ENCODE results near the gene EFL1.
A peak's percentile ranks its signal among the peaks of the same experiment; 100 is the strongest.
"Not testable (repeated sequence)": the region's sequence is repeated elsewhere in the genome, so short reads cannot be mapped to it uniquely, and the experiment has no call there.

EFL1 gene

DNA sequence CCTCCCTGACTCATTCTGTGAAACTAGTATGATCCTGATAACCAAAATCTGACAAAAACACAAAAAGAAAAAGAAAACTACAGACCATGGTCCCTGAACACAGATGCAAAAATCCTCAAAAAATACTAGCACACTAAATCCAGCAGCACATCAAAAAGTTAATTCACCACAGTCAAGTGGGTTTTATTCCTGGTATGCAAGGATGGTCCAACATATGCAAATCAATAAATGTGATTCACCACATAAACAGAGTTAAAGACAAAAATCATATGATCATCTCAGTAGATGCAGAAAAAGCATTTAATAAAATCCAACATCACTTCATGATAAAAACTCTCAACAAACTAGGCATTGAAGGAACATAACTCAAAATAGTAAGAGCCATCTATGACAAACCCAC, 12.9 kb upstream of the EFL1 start:
- no peak for DNase-seq

DNA sequence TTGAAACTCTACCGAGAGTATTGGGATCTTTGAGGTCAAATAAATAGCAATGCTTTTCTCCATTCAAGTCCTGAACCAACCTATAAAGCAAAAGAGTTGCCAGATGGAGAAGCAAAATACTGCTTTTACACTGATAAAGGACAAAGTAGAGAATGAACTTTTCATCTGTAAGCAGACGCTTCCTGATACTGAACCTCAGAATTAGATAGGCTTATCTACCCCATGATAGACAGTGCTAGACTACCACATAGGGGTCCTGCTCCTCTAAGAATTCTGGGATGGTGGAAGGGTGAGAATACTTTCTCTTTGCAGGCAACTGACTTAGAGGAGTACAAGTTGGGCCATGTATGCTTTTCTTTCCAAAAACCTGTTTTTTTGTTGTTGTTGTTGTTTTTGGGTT, 9.6 kb upstream of the EFL1 start:
- no peak for DNase-seq

DNA sequence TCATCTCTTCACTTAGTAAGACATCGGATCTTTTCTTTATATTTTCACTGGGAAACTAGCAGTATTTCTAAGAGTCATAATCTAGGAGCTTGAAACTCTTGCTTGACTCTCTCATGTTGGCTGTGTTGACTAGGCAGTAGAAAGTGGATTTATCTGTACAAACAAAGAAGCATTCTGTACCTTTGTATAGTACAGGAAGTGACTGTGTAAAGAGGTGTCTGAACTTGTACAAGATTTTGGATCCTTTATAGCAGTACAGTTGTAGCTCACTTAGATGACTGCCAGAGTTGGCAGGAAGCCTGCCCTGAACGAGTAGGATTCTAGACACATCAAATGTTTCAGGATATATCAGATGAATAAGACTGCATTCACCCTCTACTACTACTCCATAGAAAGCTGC, 5.9 kb upstream of the EFL1 start:
- not testable (repeated sequence) for DNase-seq

DNA sequence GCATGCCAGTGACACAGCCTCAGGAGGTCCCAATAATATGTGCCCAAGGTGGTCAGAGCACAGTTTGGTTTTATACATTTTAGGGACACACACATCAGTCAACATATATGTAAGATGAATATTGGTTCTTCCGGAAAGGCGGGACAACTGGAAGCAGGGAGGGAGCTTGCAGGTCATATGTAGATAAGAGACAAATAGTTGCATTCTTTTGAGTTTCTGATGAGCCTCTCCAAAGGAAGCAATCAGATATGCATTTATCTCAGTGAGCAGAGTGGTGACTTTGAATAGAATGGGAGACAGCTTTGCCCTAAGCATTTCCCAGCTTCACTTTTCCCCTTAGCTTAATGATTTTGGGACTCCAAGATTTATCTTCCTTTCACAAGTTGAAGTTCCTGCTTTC, 4.6 kb upstream of the EFL1 start:
- not testable (repeated sequence) for DNase-seq

DNA sequence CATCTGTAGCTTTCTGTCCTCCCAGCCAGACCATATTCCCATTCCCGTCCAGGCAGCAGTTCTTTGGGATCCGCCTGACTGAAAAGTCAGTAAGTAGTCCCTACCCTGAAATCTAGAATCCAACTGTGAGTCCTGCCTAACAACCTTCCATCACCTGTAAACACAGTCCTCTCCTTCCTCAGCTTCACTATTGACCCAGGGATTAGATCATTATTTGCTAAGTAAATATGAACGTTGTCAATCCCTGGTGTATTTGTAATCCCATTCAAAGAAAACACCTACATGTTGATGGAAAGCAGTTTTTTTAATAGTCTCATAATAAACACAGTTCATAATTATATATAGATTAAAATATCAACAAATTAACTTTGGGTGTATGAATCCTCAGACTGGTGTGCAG, 816 bp upstream of the EFL1 start:
- no peak for DNase-seq

DNA sequence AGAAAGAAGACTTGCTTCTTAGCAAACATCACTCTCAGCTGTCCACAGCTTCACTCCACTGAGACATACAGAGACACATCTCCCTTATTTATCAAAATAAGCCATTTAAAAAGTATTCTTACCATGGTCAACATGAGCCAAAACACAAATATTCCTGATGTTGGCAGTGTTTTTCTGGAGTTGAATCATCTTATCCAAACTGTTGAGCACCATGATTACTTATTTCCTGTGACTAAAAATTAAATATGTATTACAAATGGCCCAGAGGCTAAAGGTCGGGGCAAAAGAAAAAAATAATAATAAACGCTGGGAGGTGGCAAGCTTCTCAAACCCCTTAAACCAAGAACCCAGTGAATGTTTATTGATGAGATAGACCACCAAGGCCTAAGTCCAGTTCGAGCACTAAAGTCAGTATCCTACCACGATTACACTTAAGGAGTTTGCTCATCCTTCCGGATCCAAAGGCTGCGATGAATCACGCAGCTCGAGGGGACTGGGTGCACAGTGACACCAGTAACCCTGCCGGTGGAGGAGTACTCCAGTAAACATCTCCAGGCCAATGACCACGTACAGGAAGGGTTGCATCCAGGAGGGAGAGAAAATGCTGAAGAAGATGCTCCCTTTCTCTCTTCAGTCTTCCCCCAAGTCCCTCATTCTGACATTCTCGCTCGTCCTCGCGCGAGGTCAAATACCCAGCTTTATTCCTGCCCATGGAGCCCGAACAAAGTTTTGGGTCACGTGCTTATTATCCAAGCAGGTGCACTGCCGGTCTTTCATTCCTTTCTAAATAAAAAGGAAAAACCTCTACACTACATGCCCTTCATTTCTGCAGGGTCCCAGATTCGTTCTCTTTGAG, 740 bp downstream of the EFL1 start:
- peak; percentile 54 to 67 for DNase-seq

DNA sequence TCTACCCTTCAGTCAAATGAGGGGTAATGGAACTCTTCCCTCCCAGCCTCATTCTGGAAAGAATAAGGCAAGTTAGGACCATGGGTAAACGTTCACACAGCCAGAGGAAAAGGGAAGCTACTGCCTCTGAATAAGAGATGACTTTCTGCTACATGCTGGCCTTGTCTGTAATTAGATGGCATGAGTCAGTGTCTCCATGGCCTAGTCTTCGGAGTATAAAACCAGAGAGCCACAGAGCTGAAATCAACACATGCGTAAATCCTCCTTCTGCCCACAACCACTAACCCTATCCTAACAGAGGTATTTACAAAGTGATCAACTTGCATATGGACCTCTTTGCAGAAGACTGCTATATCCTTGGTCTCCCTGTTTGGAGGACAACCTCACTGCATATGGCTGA, 14.3 kb downstream of the EFL1 start:
- DNase-seq: not testable (repeated sequence)

DNA sequence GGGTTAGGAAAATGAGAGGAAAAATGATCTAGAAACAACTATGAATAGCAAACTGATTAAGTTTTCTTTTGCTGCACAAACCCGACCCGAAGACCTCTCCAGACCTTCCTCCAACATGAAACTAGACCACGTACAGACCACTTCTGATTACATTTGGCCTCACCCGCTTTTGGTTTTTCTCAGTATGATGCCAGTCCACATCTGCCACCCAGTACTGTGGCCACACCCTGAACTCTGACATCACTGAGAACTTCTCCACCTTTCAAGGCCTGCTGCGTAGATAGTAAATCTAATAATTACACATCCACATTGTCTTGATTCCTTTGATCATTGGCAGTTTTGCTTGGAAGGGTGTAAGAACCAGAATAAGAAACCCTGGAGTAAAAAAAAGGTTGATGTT, 16.6 kb downstream of the EFL1 start:
- not testable (repeated sequence) for DNase-seq

DNA sequence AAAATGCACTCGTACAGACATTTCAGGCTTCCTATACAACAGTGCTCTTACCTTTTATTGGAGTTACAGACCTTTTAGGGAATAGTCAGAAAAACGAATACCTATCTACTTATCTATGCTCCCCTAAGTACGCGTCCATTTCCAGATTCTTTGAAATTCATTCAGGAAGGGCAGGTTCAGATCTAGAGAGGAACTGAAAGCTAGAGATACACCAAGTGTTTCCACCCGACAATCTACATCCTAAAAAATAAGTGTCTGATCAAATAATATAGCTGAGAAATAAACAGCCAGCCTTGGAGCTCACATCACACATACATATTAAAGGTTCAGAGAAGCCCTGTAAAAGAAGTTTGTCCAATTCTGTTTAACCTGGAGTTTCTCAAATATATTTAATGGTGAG, 18.9 kb downstream of the EFL1 start:
- not testable (repeated sequence) for DNase-seq

DNA sequence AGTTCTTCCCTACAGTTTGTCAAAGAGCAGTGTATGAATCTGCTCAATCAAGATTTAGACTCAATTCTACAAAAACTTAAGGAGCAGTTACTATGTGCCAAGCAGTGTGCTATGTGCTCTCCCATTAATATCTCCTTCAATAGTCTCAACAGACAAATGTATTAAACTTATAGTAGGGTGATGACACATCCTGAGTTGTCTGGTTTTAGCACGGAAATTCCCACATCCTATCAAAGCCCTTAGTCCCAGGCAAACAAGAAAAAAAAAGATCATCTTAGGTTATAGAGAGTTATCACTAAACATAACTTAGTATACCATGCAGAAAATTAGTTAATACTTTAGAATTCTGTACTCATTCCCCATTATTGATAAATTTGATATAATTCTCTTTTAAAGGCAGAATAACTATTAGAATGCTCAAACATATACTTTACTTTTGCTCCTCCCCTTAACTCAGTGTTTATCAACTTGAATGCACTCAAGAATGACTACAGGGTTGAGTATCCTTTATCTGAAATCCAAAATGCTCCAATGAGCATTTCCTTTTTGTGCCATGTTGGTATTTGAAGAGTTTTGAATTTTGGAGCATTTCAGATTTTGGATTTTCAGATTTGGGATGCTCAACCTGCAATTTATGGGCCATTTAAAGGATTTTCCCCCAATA, 20.6 kb downstream of the EFL1 start:
- DNase-seq: not testable (repeated sequence)

DNA sequence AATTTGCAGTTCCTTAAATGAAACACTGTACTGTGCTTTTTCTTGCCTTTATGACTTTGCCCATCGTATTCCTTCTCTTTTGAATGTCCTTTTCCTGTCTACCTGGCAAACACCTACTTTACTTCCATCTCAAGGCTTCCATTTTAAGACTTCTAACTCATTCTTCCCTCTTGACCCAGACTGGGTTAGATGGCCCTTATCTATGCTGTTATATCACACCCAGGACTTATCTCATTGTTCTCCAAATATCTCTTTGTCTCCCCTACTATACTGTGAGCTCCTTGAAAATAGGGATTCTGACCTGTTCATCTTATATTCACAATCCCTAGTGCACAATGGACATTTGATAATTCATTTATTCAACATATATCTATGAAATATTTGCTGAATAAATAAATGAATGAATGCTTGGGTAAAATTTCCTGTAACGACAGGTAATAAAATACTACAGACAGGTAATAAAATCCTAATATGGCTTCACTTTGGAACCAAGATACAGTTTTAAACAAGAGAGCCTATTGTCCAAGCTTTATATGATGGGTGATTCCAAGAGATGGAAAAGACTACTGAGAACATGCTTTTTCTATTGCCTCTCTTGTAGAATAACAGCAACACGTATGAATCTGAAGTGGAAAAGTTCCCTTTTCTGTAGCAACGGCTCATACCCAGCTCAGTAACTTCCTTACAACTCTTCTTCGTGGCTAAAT, 22.7 kb downstream of the EFL1 start:
- DNase-seq: no peak

DNA sequence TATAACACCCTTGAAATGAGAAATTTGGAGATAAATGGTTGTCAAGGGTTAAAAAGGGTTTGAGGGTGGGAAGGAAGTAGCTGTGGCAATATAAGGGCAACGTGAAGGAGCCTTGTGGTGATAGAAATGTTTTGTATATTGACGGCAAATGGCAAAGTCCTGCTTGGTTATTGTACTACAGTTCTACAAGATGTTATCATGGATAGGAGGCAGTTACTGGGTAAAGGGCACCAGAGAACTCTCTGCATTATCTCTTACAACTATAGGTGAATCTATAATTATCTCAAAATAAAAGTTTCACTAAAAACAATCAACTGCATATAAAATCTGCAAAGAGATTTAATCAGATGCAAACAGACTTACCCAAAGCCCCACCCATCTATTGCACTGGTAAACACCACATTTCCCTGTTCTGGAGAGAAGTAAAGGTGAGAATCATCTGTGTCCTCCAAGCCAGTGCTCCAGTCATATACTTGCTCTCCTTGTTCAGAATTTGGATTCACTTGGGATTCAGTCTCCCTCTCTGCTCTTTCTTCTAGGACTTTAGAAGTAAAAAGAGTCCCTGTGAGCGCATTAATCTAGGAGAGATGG, 24.5 kb downstream of the EFL1 start:
- DNase-seq: not testable (repeated sequence)

DNA sequence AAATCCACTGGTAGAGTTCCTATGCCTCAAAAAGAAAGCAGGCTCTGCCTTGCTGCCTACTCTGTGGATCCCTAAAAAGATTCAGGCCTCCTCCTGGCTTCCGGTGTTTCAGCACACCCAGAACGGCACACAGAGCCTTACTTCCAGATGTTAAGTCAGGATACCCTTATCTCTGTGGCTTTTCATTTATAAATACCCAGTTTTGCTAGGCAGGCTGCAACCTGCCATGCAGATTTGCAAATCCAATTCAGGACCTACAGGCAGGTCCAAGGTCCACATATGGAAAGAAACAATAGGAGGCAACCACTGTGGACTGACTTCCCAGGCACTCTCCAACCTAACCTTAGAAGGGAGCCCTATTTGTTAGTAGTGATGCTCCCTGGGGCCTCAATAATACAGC, 30.7 kb downstream of the EFL1 start:
- no peak for DNase-seq

DNA sequence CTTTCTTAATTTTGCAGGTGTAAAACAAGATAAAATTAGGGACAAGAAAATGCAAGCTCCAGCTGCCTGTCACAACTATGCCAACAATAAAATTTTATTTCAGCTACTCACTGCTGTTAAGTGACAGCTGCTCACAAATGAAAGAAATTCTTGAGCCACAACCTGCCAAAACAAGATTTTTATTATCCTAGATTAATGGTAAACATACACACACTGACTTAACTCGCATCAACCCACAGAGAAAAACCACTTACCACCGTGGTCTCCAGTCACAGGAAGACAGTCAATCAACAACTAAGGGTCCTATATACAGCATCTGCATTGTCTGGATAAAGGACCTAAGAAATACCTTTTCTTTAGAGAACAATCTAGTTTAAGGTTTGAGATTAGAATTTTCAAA, 31.3 kb downstream of the EFL1 start:
- DNase-seq: no peak

DNA sequence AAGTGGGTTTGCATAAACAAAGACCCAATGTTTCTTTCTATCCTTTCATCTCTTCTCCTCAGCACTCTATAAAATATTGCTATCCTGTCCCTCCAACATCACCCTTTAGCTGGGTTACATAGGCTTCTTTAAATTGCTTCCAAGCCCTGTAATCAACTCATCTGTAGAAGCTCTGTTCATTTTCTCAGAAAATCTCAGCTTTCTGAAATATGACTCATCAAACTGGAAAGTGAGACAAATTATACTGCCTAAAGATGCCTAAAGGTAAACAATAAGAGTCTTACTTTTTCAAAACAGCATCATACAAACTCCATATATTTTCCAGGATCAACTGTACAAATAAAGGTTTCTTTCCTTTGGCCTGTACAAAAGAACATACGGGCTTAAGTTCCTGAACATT, 33.8 kb downstream of the EFL1 start:
- DNase-seq: no peak

DNA sequence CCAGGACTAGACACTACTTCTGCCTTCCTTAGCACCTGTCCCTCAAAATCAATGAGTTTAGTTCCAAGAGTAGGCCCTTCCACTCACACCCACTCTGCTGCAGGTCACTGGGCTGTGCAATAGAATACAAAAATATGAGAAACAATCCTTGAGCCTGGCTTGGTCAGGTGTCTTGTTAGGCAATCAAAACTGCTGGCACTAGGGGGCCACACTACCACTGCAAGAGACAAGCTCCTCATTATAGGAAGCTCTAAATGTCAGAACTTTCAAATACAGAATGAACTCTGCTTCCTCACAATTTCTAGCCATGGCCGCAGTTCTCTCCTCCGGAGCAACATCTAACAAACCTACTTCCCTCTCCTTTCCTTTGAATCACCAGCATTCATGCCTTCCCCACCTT, 41.0 kb downstream of the EFL1 start:
- peak; percentile 9 to 15 for DNase-seq

DNA sequence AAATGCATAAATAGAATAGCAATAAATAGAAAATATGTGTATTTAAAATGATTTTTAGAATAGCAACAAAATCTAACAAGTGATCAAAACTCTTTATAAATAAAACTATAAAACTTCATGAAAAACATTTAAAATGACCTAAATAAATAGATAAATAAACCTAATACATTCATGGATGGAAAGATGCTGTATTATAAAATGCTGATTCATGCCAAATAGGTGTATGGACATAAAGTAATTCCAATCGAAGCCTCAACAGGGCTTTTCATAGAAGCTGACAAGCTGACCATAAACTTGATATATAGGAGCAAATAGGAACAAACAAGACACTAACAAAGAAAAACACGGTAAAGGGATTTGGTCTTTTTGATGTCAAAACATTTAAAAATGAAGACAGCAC, 46.4 kb downstream of the EFL1 start:
- not testable (repeated sequence) for DNase-seq

DNA sequence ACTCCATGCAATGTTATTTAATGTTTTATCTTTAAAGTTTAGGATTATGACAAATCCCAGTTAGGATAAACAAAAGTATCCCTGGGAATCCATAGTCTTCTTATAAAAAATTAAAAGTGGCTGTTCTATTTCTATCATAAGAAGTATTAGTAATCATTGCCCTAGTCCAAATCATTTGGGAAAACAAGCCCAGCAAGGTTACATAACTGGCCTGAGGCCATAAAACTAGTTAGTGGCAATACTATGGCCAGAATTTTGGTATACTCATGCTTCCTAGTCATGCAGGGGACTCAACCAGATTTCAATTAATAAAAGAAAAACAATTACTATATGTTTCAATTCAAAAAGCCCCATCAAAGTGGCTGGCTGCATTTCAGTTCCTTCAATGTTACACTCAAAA, 50.3 kb downstream of the EFL1 start:
- DNase-seq: not testable (repeated sequence)

DNA sequence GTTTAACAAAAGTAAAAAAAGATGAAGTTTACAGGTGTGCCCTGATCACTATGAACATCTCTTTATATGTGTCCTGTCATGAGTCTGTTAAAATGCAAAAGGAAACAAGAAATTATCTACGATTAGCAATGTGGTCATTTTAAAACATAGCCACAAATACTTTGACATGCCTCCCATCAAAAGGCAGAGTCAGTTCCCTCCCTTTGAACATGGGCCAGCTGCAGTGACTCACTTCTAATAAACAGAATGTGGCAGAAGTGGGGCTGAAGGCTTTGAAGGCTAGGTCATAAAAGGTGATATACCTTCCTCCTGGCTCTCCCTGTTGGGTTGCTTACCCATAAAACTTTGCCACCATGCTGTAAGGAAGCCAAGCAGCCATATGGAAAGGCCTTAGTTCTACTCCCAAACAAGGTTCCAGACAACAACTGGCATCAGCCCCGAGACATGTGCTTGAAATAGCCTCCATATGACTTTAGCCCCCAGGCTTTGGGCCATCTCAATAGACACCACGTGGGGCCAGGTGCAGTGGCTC, 52.4 kb downstream of the EFL1 start:
- DNase-seq: not testable (repeated sequence)

DNA sequence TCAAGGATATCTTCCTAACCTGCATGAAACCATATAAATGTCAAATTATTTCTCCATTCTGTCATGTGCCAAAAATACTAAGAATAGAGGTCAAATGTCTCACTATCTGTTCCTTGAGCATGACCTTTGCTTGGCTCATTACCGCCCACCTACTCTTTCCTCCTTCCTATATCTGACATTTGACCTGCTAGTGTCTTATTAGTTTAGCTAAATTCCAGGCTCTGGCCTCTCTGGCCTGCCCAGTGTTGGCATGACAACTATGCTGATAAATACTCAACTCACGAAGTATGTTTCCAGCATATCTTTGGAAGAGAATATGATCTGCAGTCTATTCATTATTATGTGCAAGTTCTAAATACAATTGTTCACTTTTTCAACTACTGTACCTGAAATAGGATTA, 58.0 kb downstream of the EFL1 start:
- DNase-seq: not testable (repeated sequence)

DNA sequence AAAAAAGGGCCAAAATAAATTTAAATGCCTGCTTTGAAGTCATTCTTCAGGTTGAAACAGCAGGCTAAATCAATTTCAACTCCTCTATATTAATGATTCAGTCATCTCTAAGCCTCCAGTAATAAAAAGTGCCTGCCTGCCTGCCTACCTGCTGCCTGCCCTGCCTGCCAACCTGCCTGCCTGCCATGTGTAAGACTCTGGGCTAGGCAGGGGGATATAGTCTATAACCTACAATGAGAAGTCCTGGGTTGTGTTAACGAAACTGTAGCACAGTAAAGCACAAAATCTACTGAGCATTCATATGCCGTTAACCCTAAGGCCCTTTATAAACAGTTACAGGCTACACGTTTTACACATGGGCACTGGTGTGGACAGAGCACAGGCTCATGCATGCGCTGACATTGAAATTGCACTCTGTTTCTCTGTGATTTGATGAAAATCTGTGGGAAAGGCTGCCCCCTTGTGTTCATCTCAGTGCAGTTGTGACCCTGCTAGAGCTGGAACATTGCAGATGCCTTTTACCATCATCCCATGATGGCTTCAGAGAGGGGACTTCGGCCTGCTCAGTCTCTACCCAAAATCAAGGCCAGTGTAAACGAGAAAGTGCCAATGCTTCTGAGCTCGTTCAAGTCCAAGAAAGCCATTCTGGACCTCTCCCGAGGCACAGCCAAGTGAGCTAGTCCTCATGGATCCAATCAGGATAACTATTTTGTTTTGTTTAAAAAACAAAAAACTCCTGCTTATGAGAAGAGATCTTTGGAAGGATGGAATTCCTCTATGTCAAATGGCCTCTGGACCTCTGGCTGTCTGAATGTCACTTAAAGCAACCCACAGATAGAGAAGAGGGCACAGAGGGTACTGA, 64.6 kb downstream of the EFL1 start:
- DNase-seq: peak; percentile 28 to 81

DNA sequence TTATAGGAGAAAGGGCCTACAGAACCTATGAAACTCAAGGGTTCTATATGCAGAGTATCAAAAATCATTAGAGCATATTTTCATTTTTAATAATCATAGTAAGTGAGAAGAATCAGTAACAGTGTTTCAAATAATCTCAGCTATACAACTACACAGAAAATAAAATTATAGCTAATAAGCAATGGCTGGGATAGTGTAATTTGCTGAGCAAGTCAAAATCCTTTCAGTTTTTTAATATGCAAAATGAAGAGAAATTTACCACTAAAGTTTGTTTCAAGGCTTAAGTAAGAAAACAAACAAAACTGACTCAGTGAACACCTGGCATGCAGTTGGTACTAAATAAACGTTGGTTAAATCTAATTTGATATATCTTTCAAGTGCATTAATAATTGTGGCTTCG, 66.2 kb downstream of the EFL1 start:
- DNase-seq: no peak

Data from inflammatory macrophage treated with lipopolysaccharide for 1 hour (primary cell).